Astrocyte of the cerebellum (primary cell): ENCODE data around the gene NUMA1.

Experiments used
- DNase-seq: peaks from one replicate; pipeline ENCODE4 v3.0.0-alpha.2; 2011; ENCODE audit warnings: low read depth
- H3K4me3 ChIP-seq: 2 replicates; pipeline ENCODE4 v1.5.1; 2011; ENCODE audit warnings: mild to moderate bottlenecking, low read depth, low read length, moderate library complexity
- CTCF ChIP-seq: IDR thresholded peaks from 2 replicates; pipeline ENCODE4 v1.5.1; 2012; ENCODE audit warnings: low read length, low read depth, moderate library complexity, mild to moderate bottlenecking; ENCODE audit errors: missing control alignments
- in situ Hi-C: cut with HindIII; loops from 2 replicates; pipeline ENCODE4 v1.10.0; 2017; ENCODE audit warnings: low sequenced_read_pairs

Gene NUMA1

GRCh38 chr11:72123117-72123653 lies 42.8 kb upstream of the NUMA1 start:
- in situ Hi-C loops, result loop anchor here (25.0 kb wide), 1 partner anchor 111 kb away; no protein-coding TSS in a partner anchor
- no peak overlapping the region for H3K4me3 ChIP-seq
- DNase-seq, result no peak
- no peak for TF ChIP-seq CTCF

GRCh38 chr11:72122607-72123006 lies 42.3 kb upstream of the NUMA1 start:
- DNase-seq, result no peak
- in situ Hi-C loops, result loop anchor here (25.0 kb wide), 1 partner anchor 110 kb away; no protein-coding TSS in a partner anchor
- TF ChIP-seq CTCF, result no peak
- no peak overlapping the region for H3K4me3 ChIP-seq

DNA sequence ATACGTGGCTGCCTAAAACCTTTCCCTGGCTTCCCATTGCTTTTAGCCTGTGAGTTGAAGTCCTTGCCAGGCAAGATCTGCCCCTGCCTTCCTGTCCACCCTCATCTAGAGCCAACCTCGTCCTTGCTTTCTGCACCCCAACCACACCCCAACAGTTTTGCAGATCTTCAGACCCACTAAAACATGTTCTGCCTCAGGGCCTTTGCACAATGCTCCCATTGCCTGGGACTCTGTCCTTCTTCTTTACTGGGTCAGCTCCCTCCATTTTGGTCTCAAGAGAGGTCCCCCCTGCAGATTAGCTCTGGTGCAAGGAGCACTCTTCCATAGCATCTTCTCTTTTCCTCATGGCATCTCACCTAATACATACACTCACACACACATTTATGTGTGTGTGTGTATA lies 40.6 kb upstream of the NUMA1 start:
- in situ Hi-C loops, result loop anchor here (25.0 kb wide), 1 partner anchor 109 kb away; no protein-coding TSS in a partner anchor
- no peak overlapping the region for H3K4me3 ChIP-seq

DNA sequence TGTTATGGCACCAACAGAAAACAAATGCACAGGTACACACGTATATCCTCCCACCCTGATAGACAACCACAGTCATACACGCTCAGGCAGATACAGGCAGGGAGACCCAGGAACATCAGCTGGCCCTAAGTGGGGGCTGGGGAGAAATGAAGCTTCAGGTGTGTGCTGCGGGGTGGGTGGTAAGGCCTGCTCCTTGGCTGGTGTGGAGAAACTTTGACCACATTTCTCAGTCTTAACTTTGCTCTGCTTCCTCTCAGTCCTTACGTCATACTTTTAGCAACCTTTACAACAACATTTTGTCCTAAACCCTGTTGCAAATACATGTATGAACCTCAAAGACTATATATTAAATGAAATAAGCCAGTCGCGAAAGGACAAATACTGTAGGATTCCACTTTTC lies 38.9 kb upstream of the NUMA1 start:
- TF ChIP-seq CTCF, result no peak
- in situ Hi-C loops, result loop anchor here (25.0 kb wide), 1 partner anchor 107 kb away; no protein-coding TSS in a partner anchor
- H3K4me3 ChIP-seq, result no peak overlapping the region

More for the DNA sequence above, 40.6 kb upstream of the NUMA1 start:
- TF ChIP-seq CTCF, result no peak
- no peak for DNase-seq

GRCh38 chr11:72116019-72116755 lies 35.8 kb upstream of the NUMA1 start:
- DNase-seq, result no peak
- H3K4me3 ChIP-seq, result no peak overlapping the region
- in situ Hi-C loops, result loop anchor here (25.0 kb wide), 1 partner anchor 104 kb away; no protein-coding TSS in a partner anchor
- no peak for TF ChIP-seq CTCF

More for the DNA sequence above, 38.9 kb upstream of the NUMA1 start:
- DNase-seq, result no peak

GRCh38 chr11:72114570-72114969 lies 34.2 kb upstream of the NUMA1 start:
- H3K4me3 ChIP-seq, result no peak overlapping the region
- in situ Hi-C loops, result loop anchor here (25.0 kb wide), 1 partner anchor 102 kb away; no protein-coding TSS in a partner anchor
- no peak for DNase-seq
- TF ChIP-seq CTCF, result no peak
